ENCODE results near the gene TMEM108.
A peak's percentile ranks its signal among the peaks of the same experiment; 100 is the strongest.

The TMEM108 gene

GRCh38 chr3:133269393-133269792 lies 231.2 kb downstream of the TMEM108 start:
- DNase-seq, result no peak

GRCh38 chr3:133270631-133271030 lies 232.4 kb downstream of the TMEM108 start:
- no peak for DNase-seq
- intact Hi-C loops (cut with DNase I), result no loop called here

More at GRCh38 chr3:133269393-133269792, 231.2 kb downstream of the TMEM108 start:
- intact Hi-C loops (cut with DNase I), result no loop called here

GRCh38 chr3:133271042-133271441 lies 232.9 kb downstream of the TMEM108 start:
- intact Hi-C loops (cut with DNase I), result no loop called here
- no peak for DNase-seq

- intact Hi-C loops (cut with DNase I), result no loop called here
Measured at GRCh38 chr3:133271539-133271938, 233.3 kb downstream of the TMEM108 start.

GRCh38 chr3:133273346-133273745 lies 235.2 kb downstream of the TMEM108 start:
- DNase-seq, result no peak
- intact Hi-C loops (cut with DNase I), result no loop called here

More at GRCh38 chr3:133271539-133271938, 233.3 kb downstream of the TMEM108 start:
- no peak for DNase-seq

- no peak for DNase-seq
- intact Hi-C loops (cut with DNase I), result no loop called here
Measured at GRCh38 chr3:133274477-133274876, 236.3 kb downstream of the TMEM108 start.

GRCh38 chr3:133276594-133276993 lies 238.4 kb downstream of the TMEM108 start:
- intact Hi-C loops (cut with DNase I), result no loop called here
- peak in 8 of 10 donors; percentile 29 to 91 (median 42) for DNase-seq

- intact Hi-C loops (cut with DNase I), result no loop called here
Measured at GRCh38 chr3:133277813-133278212, 239.6 kb downstream of the TMEM108 start.

GRCh38 chr3:133278260-133279043 lies 240.3 kb downstream of the TMEM108 start:
- intact Hi-C loops (cut with DNase I), result no loop called here
- DNase-seq, result no peak

More at GRCh38 chr3:133277813-133278212, 239.6 kb downstream of the TMEM108 start:
- DNase-seq, result no peak

- no peak for DNase-seq
Measured at GRCh38 chr3:133280586-133280985, 242.4 kb downstream of the TMEM108 start.

GRCh38 chr3:133282236-133282635 lies 244.0 kb downstream of the TMEM108 start:
- intact Hi-C loops (cut with DNase I), result no loop called here
- no peak for DNase-seq

More at GRCh38 chr3:133280586-133280985, 242.4 kb downstream of the TMEM108 start:
- intact Hi-C loops (cut with DNase I), result no loop called here

GRCh38 chr3:133283958-133284807 lies 246.0 kb downstream of the TMEM108 start:
- DNase-seq, result no peak

GRCh38 chr3:133289322-133289721 lies 251.1 kb downstream of the TMEM108 start:
- intact Hi-C loops (cut with DNase I), result no loop called here
- DNase-seq, result no peak

More at GRCh38 chr3:133283958-133284807, 246.0 kb downstream of the TMEM108 start:
- intact Hi-C loops (cut with DNase I), result no loop called here

GRCh38 chr3:133292296-133292695 lies 254.1 kb downstream of the TMEM108 start:
- no peak for DNase-seq
- intact Hi-C loops (cut with DNase I), result no loop called here

GRCh38 chr3:133293397-133294110 lies 255.4 kb downstream of the TMEM108 start:
- DNase-seq, result no peak
- intact Hi-C loops (cut with DNase I), result no loop called here

GRCh38 chr3:133294253-133294652 lies 256.1 kb downstream of the TMEM108 start:
- intact Hi-C loops (cut with DNase I), result no loop called here
- DNase-seq, result no peak

- intact Hi-C loops (cut with DNase I), result no loop called here
- no peak for DNase-seq
Measured at GRCh38 chr3:133295199-133295901, 257.2 kb downstream of the TMEM108 start.

GRCh38 chr3:133295944-133296917 lies 258.0 kb downstream of the TMEM108 start:
- no peak for DNase-seq
- intact Hi-C loops (cut with DNase I), result no loop called here

GRCh38 chr3:133296981-133297380 lies 258.8 kb downstream of the TMEM108 start:
- no peak for DNase-seq
- intact Hi-C loops (cut with DNase I), result no loop called here
